NCI-H748 treated with DMSO at 0.1 percent for 48 hours (cell line): Measurements from ENCODE around the gene LARP4.
A peak's percentile ranks its signal among the peaks of the same experiment; 100 is the strongest.
"Not testable (repeated sequence)": the region's sequence is repeated elsewhere in the genome, so short reads cannot be mapped to it uniquely, and the experiment has no call there.

Source experiments
- DNase-seq: peaks from one replicate; lab custom pipeline; 2025; lab: John Stamatoyannopoulos, UW

Gene LARP4

GRCh38 chr12:50400638-50401499 lies at the start of gene LARP4:
Gene LARP4 (plus strand): TSS chr12:50400885. CDS start chr12:50401011, 126 bp downstream.
- DNase-seq = peak; percentile 96

GRCh38 chr12:50351120-50352043 lies 49.3 kb upstream of the LARP4 start:
- DNase-seq = no peak

- no peak for DNase-seq
Observed at GRCh38 chr12:50353404-50353803, 47.3 kb upstream of the LARP4 start.

- no peak for DNase-seq
Observed at GRCh38 chr12:50353869-50354593, 46.7 kb upstream of the LARP4 start.

- DNase-seq = no peak
Observed at GRCh38 chr12:50354908-50355307, 45.8 kb upstream of the LARP4 start.

- DNase-seq = no peak
Observed at GRCh38 chr12:50355365-50355764, 45.3 kb upstream of the LARP4 start.

- DNase-seq = no peak
Observed at GRCh38 chr12:50362671-50363070, 38.0 kb upstream of the LARP4 start.

GRCh38 chr12:50363141-50363540 lies 37.5 kb upstream of the LARP4 start:
- DNase-seq = no peak

GRCh38 chr12:50365709-50366406 lies 34.8 kb upstream of the LARP4 start:
- no peak for DNase-seq

- not testable (repeated sequence) for DNase-seq
Observed at GRCh38 chr12:50370672-50371071, 30.0 kb upstream of the LARP4 start.

GRCh38 chr12:50375802-50376201 lies 24.9 kb upstream of the LARP4 start:
- DNase-seq = no peak

- DNase-seq = no peak
Observed at GRCh38 chr12:50380761-50381325, 19.8 kb upstream of the LARP4 start.

- no peak for DNase-seq
Observed at GRCh38 chr12:50387487-50387886, 13.2 kb upstream of the LARP4 start.

GRCh38 chr12:50387972-50388478 lies 12.7 kb upstream of the LARP4 start:
- no peak for DNase-seq

- not testable (repeated sequence) for DNase-seq
Observed at GRCh38 chr12:50388793-50389192, 11.9 kb upstream of the LARP4 start.

GRCh38 chr12:50390316-50390741 lies 10.4 kb upstream of the LARP4 start:
- DNase-seq = no peak

- no peak for DNase-seq
Observed at GRCh38 chr12:50394469-50395029, 6.1 kb upstream of the LARP4 start.

- DNase-seq = no peak
Observed at GRCh38 chr12:50397117-50397650, 3.5 kb upstream of the LARP4 start.

- DNase-seq = no peak
Observed at GRCh38 chr12:50398931-50399330, 1.8 kb upstream of the LARP4 start.

- DNase-seq = peak; percentile 49
Observed at GRCh38 chr12:50400104-50400637, 514 bp upstream of the LARP4 start.
